ENCODE results near the gene PLAAT3.
A peak's percentile ranks its signal among the peaks of the same experiment; 100 is the strongest.
"Not testable (repeated sequence)": the region's sequence is repeated elsewhere in the genome, so short reads cannot be mapped to it uniquely, and the experiment has no call there.

Gene PLAAT3

GRCh38 chr11:63595296-63595695 is 18.9 kb downstream of the PLAAT3 start:
- no peak overlapping the region for H3K4me3 ChIP-seq (ENCODE audit: low read length)
- DNase-seq (ENCODE audit: low read depth): peak; percentile 54
- no peak for TF ChIP-seq CTCF (IDR thresholded peaks at IDR 0.05; ENCODE audit: insufficient read depth, low read depth, low read length, missing control alignments)

GRCh38 chr11:63592975-63593395 is 21.2 kb downstream of the PLAAT3 start:
- H3K4me3 ChIP-seq (ENCODE audit: low read length): no peak overlapping the region
- DNase-seq (ENCODE audit: low read depth): peak; percentile 46
- peak; percentile 67 for TF ChIP-seq CTCF (IDR thresholded peaks at IDR 0.05; ENCODE audit: insufficient read depth, low read depth, low read length, missing control alignments)

- no peak for TF ChIP-seq CTCF (IDR thresholded peaks at IDR 0.05; ENCODE audit: insufficient read depth, low read depth, low read length, missing control alignments)
- DNase-seq (ENCODE audit: low read depth): no peak
- no peak overlapping the region for H3K4me3 ChIP-seq (ENCODE audit: low read length)
Measured at GRCh38 chr11:63590024-63590788, 24.0 kb downstream of the PLAAT3 start.

- no peak for TF ChIP-seq CTCF (IDR thresholded peaks at IDR 0.05; ENCODE audit: insufficient read depth, low read depth, low read length, missing control alignments)
- H3K4me3 ChIP-seq (ENCODE audit: low read length): no peak overlapping the region
- no peak for DNase-seq (ENCODE audit: low read depth)
Measured at GRCh38 chr11:63589000-63589399, 25.2 kb downstream of the PLAAT3 start.

GRCh38 chr11:63586451-63587166 is 27.6 kb downstream of the PLAAT3 start:
- no peak for TF ChIP-seq CTCF (IDR thresholded peaks at IDR 0.05; ENCODE audit: insufficient read depth, low read depth, low read length, missing control alignments)
- no peak for DNase-seq (ENCODE audit: low read depth)
- H3K4me3 ChIP-seq (ENCODE audit: low read length): no peak overlapping the region

GRCh38 chr11:63583357-63583677 is 30.9 kb downstream of the PLAAT3 start:
- TF ChIP-seq CTCF (IDR thresholded peaks at IDR 0.05; ENCODE audit: insufficient read depth, low read depth, low read length, missing control alignments): no peak
- H3K4me3 ChIP-seq (ENCODE audit: low read length): no peak overlapping the region
- DNase-seq (ENCODE audit: low read depth): no peak

GRCh38 chr11:63581224-63581623 is 33.0 kb downstream of the PLAAT3 start:
- not testable (repeated sequence) for DNase-seq (ENCODE audit: low read depth); H3K4me3 ChIP-seq (ENCODE audit: low read length)

- H3K4me3 ChIP-seq (ENCODE audit: low read length); DNase-seq (ENCODE audit: low read depth): not testable (repeated sequence)
Measured at GRCh38 chr11:63578882-63579281, 35.4 kb downstream of the PLAAT3 start.
